ENCODE data around the gene SLC35D2.

SLC35D2 gene

GRCh38 chr9:96383165-96383942 is at the start of gene SLC35D2:
TSS of gene SLC35D2 (minus strand) at chr9:96383711. CDS start at chr9:96383634, 77 bp downstream.
- peak; percentile 23 for DNase-seq

DNA sequence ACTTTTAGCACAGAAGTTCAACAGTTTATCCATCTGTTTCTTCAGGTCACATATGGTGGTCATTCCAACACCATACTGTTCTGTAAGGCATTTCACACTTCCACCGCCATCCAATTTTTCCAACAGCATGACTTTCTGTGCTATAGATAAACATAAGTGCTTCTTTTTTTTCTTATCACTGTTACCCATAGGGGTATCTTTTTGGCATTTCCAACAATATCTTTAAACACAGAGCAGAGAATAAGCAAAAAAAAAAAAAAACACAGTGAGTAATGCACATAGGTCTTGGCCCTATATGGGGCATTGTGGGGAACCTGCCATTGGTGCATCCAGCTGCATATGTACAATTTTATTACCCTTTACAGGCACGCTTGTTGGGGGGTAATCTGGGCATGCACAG is 46.9 kb upstream of the SLC35D2 start:
- DNase-seq, result no peak

GRCh38 chr9:96429732-96430131 is 46.2 kb upstream of the SLC35D2 start:
- DNase-seq, result no peak

DNA sequence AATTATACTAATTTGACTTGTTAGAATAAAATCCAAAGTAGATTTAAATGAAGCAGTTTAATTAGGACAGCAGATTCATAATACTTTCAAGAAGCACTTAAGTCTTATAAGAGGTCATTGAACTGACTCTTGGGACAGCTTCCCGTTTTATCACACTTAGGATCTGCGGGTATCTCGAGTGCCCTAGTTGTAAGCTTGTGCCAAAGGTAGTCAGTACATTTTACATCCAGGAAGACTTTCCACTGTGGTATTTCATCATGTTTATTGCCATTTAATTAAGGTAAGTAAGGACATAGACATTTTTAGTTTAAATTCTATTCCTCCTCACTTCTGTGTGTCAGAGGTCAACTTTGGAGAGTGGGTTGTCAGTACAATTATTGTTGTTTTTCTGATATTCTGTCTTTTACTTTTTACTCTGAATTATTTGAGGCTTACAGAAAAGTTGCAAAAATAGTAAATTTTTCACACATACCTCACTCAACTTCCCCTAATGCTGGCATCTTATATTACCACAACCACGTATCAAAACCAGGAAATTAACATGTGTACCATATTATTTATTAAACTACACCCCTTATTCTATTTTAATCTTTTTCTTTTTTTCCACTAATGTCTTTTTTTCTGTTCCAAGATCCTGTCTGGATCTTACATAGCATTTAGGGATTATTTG is 42.1 kb upstream of the SLC35D2 start:
- DNase-seq, result no peak

DNA sequence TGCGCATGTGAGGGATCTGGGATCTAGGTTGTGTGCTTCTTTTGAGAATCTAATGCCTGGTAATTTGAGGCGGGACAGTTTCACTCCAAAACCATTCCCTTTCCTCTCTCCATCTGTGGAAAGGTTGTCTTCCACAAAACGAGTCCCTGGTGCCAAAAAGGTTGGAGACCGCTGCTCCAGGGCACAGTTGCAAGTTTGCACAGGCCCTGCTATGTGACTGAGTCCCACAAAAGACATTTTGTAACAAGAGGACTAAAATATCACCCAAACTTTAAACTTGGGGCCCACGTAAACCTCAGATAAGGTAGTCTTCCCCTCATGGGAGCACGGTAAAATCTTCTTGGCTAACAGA is 40.5 kb upstream of the SLC35D2 start:
- DNase-seq, result no peak

DNA sequence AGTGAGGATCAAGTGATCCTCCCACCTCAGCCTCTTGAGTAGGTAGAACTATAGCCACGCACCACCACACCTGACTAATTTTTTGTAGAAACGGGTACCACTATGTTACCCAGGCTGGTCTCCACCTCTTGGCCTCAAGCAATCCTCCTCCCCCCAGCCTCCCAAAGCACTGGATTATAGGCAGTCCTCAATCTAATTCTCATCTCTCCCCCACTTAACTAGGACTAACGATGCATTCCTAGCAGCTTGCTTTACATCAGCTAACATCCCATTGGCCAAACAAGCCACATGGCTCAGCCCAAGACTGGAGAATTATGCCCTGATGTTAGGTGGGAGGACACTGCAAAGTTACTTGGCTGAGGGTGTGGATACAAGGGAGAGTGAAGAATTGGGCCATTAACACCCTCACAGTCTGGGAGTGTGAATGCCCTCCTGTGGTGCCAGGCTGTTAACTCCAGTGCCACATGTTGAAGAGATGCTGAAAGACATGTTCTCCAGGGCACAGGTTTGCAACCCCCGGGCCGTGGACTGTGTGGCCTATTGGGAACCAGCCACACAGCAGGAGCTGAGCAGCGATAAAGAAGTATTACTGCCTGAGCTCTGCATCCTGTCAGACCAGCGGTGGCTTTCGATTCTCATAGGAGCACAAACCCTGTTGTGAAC is 39.9 kb upstream of the SLC35D2 start:
- DNase-seq, result no peak

DNA sequence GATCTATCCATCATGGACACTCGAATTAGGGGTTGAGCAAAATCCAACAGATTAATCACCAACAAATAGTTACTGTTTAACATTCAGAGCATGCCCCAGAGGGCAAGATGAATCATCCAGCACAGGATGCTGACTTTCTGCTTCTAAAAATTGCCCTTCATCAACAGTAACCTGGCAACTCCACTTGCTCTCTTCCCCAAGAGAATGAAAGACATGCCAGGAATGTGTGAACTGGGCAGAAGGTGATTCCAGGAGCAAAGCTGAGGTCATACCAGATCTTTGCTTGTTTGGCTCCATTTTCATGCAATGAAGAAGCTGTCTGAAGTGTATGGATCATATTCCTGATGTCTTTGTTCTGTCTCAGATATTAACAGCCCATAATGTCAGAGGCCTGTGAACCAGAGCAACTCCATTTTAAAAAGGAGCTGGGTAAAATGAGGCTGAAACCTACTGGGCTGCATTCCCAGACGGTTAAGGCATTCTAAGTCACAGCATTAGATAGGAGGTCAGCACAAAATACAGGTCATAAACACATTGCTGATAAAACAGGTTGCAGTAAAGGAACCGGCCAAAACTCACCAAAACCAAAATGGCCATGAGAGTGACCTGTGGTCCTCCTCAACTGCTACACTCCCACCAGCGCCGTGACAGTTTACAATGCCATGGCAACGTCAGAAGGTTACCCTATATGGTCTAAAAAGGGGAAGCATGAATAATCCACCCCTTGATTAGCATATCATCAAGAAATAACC is 37.1 kb upstream of the SLC35D2 start:
- peak; percentile 6 for DNase-seq

GRCh38 chr9:96419691-96419969 is 36.1 kb upstream of the SLC35D2 start:
- DNase-seq, result no peak

- peak; percentile 52 for DNase-seq
These were observed 35.6 kb upstream of the SLC35D2 start for GRCh38 chr9:96418920-96419690.

- peak; percentile 89 for DNase-seq
These were observed 34.8 kb upstream of the SLC35D2 start, which contains the start of gene ZNF367 for GRCh38 chr9:96418083-96418919. TSS of gene ZNF367 (minus strand) at chr9:96418370. CDS start at chr9:96418032, 338 bp downstream.

DNA sequence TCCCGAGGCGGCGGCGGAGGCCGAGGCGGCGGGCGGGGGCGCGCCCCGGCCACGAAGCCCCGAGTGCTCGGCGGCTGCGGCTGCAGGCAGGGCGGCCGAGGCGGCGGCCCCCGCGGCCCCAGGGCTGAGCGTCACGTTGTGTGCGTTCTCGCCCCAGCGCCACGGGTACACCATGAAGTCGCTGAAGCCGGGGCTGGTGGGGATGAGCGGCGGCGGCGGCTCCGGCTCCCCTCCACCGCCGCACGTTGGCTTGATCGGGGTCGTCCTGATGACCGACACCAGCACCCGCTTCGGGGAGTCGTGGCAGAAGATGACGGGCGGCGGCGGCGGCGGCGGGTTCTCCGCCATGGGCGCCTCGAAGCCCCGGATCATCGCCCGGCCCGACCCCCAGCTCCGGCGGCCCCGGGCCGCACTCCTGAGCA is 34.2 kb upstream of the SLC35D2 start:
- DNase-seq, result peak; percentile 20

GRCh38 chr9:96417051-96417586 is 33.6 kb upstream of the SLC35D2 start:
- peak; percentile 35 for DNase-seq

DNA sequence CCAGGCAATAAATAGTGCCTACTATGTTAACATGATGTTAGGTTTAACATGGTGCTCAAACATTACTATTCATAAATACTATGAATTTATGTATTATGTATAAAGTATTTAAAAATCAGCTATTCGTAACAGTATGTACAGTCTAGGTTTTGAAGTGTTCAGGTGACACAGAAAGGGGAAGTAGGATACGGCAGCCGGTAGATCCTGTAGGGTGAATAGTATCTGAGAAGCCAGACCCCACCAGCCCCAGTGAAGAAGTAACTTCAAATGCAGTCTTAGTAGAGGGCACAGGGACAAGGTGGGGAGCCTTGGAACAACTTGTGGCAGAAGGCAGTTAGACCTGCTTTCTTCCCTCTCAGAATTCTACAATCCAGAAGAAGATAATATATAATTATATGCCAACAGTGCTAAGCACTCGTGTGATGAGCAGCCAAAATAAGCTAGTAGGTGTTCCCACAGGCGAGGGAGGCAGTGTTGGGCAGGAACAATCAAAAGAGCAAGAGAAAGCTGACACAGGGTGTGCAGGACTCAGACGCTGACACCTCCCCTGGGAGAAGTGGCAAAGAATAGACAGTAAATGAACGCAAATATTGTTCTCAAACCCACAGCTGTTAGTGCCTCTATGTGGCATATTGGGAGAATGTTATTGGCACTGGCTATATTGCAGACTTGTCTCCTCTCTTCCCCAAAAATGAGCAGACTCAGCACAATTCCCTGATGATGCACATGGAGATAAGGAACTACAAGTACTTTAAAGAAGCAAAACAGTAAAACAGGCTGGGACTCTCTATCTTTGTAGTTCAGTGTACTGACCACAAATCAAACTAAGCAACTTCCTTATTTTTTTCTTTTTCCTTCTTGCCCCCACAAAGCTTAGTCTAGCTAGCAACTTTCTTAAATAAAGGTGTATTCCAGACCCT is 30.1 kb upstream of the SLC35D2 start:
- DNase-seq, result peak; percentile 2

DNA sequence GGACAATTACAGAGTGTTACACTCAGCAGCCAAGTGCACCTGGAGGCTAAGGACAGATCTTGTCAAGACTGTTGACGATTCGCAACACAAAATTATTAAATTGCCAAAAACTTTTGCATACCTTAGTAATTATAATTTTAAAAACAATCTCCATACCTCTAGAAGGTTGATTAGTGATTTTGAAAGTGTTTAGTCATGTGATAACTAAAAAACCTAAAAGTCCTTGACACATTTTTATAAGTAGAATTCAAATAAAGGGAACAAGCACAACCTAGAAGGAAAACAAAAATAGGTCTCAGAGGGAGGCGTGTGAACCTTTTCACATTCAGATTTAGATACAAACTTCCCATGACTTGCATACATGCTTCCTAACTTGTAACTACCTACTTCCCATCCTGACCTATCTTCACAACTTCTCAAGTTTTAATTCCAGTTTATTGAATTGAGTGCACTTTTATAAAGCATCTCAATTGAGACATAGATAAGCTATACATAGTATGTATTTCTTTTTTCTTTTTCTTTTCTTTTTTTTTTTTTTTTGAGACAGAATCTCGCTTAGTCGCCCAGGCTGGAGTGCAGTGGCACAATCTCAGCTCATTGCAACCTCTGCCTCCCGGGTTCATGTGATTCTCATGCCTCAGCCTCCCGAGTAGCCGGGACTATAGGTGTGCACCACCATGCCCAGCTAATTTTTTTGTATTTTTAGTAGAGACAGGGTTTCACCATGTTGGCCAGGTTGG is 28.8 kb upstream of the SLC35D2 start:
- no peak for DNase-seq

DNA sequence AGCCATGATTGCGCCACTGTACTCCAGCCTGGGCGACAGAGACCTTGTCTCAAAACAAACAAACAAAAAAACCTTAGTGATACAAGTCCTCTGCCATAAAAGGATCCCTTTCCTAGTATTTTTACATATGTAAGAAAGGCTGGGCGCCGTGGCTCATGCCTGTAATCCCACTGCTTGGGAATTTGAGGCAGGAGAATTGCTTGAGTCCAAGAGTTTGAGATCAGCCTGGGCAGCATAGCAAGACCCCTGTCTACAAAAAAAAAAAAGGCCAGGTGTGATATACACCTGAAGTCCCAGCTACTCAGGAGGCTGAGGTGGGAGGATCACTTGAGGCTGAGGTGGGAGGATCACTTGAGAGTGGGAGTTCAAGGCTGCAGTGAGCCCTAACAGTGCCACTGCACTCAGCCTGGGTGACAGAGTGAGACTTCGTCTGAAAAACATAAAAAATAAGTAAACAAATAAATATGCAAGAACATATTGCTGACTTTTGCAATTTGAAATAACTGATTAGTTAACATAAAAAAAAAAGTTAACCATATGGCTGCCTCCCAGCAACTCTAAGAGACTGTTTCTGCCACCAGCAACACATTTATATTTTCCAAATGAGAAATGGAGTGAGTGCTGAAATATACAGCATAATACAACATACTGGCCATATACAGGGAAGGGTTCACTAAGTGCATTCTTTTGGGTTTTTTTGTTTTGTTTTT is 27.8 kb upstream of the SLC35D2 start:
- DNase-seq, result no peak

GRCh38 chr9:96408409-96409280 is 25.1 kb upstream of the SLC35D2 start:
- DNase-seq, result no peak

DNA sequence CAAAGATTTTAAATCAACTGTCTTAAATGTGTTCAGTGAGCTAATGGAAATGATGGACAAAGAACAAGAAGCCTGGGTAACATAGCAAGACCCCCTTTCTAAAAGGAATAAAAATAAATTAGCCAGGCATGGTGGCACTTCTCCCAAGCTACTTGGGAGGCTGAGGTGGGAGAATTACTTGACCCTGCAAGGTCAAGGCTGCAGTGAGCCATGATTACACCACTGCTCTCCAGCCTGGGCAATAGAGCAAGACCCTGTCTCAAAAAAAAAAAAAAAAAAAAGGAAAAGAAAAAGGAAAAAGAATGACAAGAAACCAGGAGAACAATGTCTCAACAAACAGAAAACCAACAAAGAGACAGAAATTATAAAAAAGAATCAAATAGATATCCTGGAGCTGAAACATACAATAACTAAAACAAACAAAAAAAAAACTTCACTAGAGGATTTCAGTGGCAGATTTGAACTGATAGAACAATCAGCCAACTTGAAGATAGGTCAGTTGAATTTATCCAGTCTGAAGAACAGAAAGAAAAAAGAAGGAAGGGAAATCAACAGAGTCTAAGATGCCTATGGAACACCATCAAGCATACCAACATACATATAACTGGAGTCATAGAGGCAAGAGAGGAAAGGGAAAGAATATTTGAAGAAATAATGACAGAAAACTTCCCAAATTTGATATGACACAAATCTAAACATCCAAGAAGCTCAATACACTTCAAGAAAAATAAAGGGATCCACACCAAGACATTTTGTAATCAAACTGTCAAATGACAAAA is 16.8 kb upstream of the SLC35D2 start:
- DNase-seq, result no peak
